Fibroblast of lung (primary cell): ENCODE results near the gene TLL2. TPM values are rescaled to one million over a fixed set of nuclear protein-coding genes. Genes with fewer than 3 reads are reported as not detected.

ENCODE experiments used
- DNase-seq, 2 donors: peaks; one replicate each; pipeline versions ENCODE4 v3.0.0 to v3.0.0-alpha.2; 2010; ENCODE audit warnings: low read depth in 2 of 2
- H2AFZ ChIP-seq: 2 replicates; pipeline ENCODE4 v1.5.1; 2012; ENCODE audit warnings: low read length, control low read depth, inconsistent platforms
- H3K27ac ChIP-seq: 2 replicates; pipeline ENCODE4 v1.5.1; 2011; ENCODE audit warnings: low read length, control low read depth; ENCODE audit not compliant: insufficient read depth
- H3K27me3 ChIP-seq: 2 replicates; pipeline ENCODE4 v1.5.1; 2011; ENCODE audit warnings: mild to moderate bottlenecking, low read length; ENCODE audit not compliant: control insufficient read depth, insufficient read depth
- H3K36me3 ChIP-seq: 2 replicates; pipeline ENCODE4 v1.5.1; 2011; ENCODE audit warnings: low read length; ENCODE audit not compliant: control insufficient read depth, insufficient read depth
- H3K4me1 ChIP-seq: 2 replicates; pipeline ENCODE4 v1.5.1; 2011; ENCODE audit warnings: low read length; ENCODE audit not compliant: control insufficient read depth, insufficient read depth; ENCODE audit errors: extremely low read depth
- H3K4me2 ChIP-seq: 2 replicates; pipeline ENCODE4 v1.5.1; 2011; ENCODE audit warnings: low read length, control low read depth; ENCODE audit not compliant: insufficient read depth; ENCODE audit errors: extremely low read depth
- H3K4me3 ChIP-seq, 4 experiments: fragments of 200-600 bp in 1 of 4; sonication (generic) in 1 of 4; replicated peaks in 1 of 4; 2 replicates each; pipeline ENCODE4 v1.5.1; 2011 to 2016; ENCODE audit warnings: low read length in 4 of 4, low read depth in 3 of 4, mild to moderate bottlenecking in 3 of 4, control low read depth in 2 of 4, inconsistent platforms in 1 of 4, mixed read lengths in 1 of 4; ENCODE audit not compliant: insufficient read depth in 1 of 4; ENCODE audit errors: control extremely low read depth in 1 of 4
- H3K79me2 ChIP-seq: 2 replicates; pipeline ENCODE4 v1.5.1; 2012; ENCODE audit warnings: mild to moderate bottlenecking, low read length, inconsistent platforms; ENCODE audit not compliant: control insufficient read depth, insufficient read depth
- H3K9ac ChIP-seq: 2 replicates; pipeline ENCODE4 v1.5.1; 2011; ENCODE audit warnings: mild to moderate bottlenecking, low read length, control low read depth; ENCODE audit not compliant: insufficient read depth
- H3K9me3 ChIP-seq: 2 replicates; pipeline ENCODE4 v1.5.1; 2012; ENCODE audit warnings: low read depth, low read length; ENCODE audit not compliant: control insufficient read depth, insufficient read depth
- H4K20me1 ChIP-seq: 2 replicates; pipeline ENCODE4 v1.5.1; 2011; ENCODE audit warnings: low read length; ENCODE audit not compliant: control insufficient read depth, insufficient read depth; ENCODE audit errors: extremely low read depth
- CTCF ChIP-seq, 2 donors: IDR thresholded peaks in 1 of 2; conservative IDR thresholded peaks in 1 of 2; 1 replicate in 1 of 2; 2 replicates in 1 of 2; pipeline ENCODE4 v1.5.1; 2011 to 2012; ENCODE audit warnings: low read length in 2 of 2, control low read depth in 1 of 2, inconsistent platforms in 1 of 2, low read depth in 1 of 2, mild to moderate bottlenecking in 1 of 2
- EZH2 ChIP-seq: IDR thresholded peaks from 2 replicates; pipeline ENCODE4 v1.5.1; 2012; ENCODE audit warnings: low read length, control low read depth, mild to moderate bottlenecking; ENCODE audit errors: missing control alignments
- polyA plus RNA-seq, 2 donors: library from polyadenylated mRNA; depleted of rRNA in 1 of 2; stranded (reverse) in 1 of 2; unstranded in 1 of 2; fragments of >200 nt; gene quantifications; 2 replicates each; pipeline ENCODE4 v1.2.1, GENCODE V29; 2011 to 2012; ENCODE audit warnings: missing spikeins in 1 of 2
- total RNA-seq: library from RNA; depleted of rRNA; stranded (reverse); fragments of >200 nt; gene quantifications from 2 replicates; pipeline ENCODE4 v1.2.1, GENCODE V29; 2014

TLL2 gene
- total and polyA plus RNA-seq, 2 donors (not counting 1 experiment from before 2014, with no cell fraction given): 0.05 to 0.17 TPM

- no peak for TF ChIP-seq CTCF (conservative IDR thresholded peaks at IDR 0.05 in 1 of 2, IDR thresholded peaks at IDR 0.05 in 1 of 2; ENCODE audit: low read depth in 1 of 2, low read length in 2 of 2)
- no peak for TF ChIP-seq EZH2
- Histone ChIP-seq H3K79me2 (no peaks in the 10 kb centered on the region), H3K9me3 (no peaks in the 10 kb centered on the region), H3K27me3 (no peaks in the 10 kb centered on the region), H3K4me1 (no peaks in the 10 kb centered on the region), H3K9ac (no peak overlapping the region), H3K4me2 (no peak overlapping the region), H4K20me1 (no peaks in the 10 kb centered on the region), H3K27ac (no peak overlapping the region), H2AFZ (no peak overlapping the region), H3K36me3 (no peaks in the 10 kb centered on the region), H3K4me3 (no peak overlapping the region)
- DNase-seq: no peak
Measured at GRCh38 chr10:96325719-96326373, 187.9 kb downstream of the TLL2 start.

DNA sequence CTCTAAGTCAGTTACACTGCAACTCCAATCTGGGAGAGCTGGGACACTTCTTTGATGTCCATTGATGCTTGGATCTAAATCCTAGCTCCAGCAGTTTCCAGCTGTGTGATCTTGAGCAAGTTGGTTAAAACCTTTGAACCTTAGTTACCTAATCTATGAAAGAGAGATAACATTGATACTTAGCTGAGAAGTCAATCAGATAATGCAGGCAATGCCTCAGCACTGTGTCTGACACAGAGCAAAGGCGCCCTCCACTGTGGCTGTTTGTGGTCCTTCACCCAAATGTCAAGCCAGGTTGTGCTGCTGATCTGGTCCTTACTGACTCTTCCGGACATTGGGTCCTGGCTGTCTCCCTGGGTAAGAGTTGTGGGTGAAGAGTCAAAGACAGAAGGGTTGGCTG is 189.3 kb downstream of the TLL2 start:
- no peak overlapping the region for H2AFZ ChIP-seq
- no peaks in the 10 kb centered on the region for H4K20me1 ChIP-seq
- DNase-seq: no peak
- no peaks in the 10 kb centered on the region for H3K4me1 ChIP-seq
- TF ChIP-seq EZH2 (no peak), CTCF (conservative IDR thresholded peaks at IDR 0.05 in 1 of 2, IDR thresholded peaks at IDR 0.05 in 1 of 2; ENCODE audit: low read depth in 1 of 2, low read length in 2 of 2) (no peak)
- H3K4me2 ChIP-seq: no peak overlapping the region
- no peak overlapping the region for H3K9ac ChIP-seq
- H3K27me3 ChIP-seq: no peaks in the 10 kb centered on the region
- H3K9me3 ChIP-seq: no peaks in the 10 kb centered on the region
- no peak overlapping the region for H3K4me3 ChIP-seq
- no peaks in the 10 kb centered on the region for H3K79me2 ChIP-seq
- no peak overlapping the region for H3K27ac ChIP-seq
- no peaks in the 10 kb centered on the region for H3K36me3 ChIP-seq

- no peak for DNase-seq
- TF ChIP-seq EZH2 (no peak), CTCF (conservative IDR thresholded peaks at IDR 0.05 in 1 of 2, IDR thresholded peaks at IDR 0.05 in 1 of 2; ENCODE audit: low read depth in 1 of 2, low read length in 2 of 2) (no peak)
Measured at GRCh38 chr10:96322275-96322674, 191.5 kb downstream of the TLL2 start.

More at GRCh38 chr10:96322275-96322674, 191.5 kb downstream of the TLL2 start:
- no peaks in the 10 kb centered on the region for H3K27me3 ChIP-seq
- H2AFZ ChIP-seq: no peak overlapping the region
- H3K27ac ChIP-seq: no peak overlapping the region
- no peak overlapping the region for H3K4me2 ChIP-seq
- H4K20me1 ChIP-seq: no peaks in the 10 kb centered on the region
- no peaks in the 10 kb centered on the region for H3K79me2 ChIP-seq
- no peak overlapping the region for H3K9ac ChIP-seq
- no peaks in the 10 kb centered on the region for H3K9me3 ChIP-seq
- no peaks in the 10 kb centered on the region for H3K36me3 ChIP-seq
- H3K4me3 ChIP-seq: no peak overlapping the region
- no peaks in the 10 kb centered on the region for H3K4me1 ChIP-seq
